ENCODE measurements around the gene CHGA. TPM values are rescaled to one million over a fixed set of nuclear protein-coding genes. Genes with fewer than 3 reads are reported as not detected.
A peak's percentile ranks its signal among the peaks of the same experiment; 100 is the strongest.

Gene CHGA
- polyA plus RNA-seq, 3 donors: not detected

- no peak overlapping the region for H2AFZ ChIP-seq (ENCODE audit: insufficient read depth, low read depth, low read length, poor library complexity, severe bottlenecking)
- Mint-ChIP-seq H3K27me3 (ENCODE audit: low read depth in 3 of 3) (peaks cover 0 to 1% (median 1%) of the 10 kb centered on the region in 3 donors), H3K4me3 (no peak overlapping the region), H3K9me3 (no peaks in the 10 kb centered on the region), H3K36me3 (peaks cover 86 to 99% of the 10 kb centered on the region in 2 donors), H3K4me1 (no peaks in the 10 kb centered on the region), H3K27ac (peak overlapping the region in 1 of 7 donors; percentile 7)
- intact Hi-C loops (cut with micrococcal nuclease): loop anchor here in 1 of 2 donors (10.0 kb wide), 1 partner anchor 216 kb away; no protein-coding TSS in a partner anchor
- peaks cover 87 to 100% of the 10 kb centered on the region in 2 donors for H3K36me3 ChIP-seq (replicated peaks in 1 of 2; ENCODE audit: control insufficient read depth in 1 of 2, insufficient read depth in 2 of 2, low read length in 2 of 2)
- TF ChIP-seq CTCF (IDR thresholded peaks at IDR 0.05): no peak
- 96% methylated on average over 10 of the region's 10 CpGs for WGBS (ENCODE audit: insufficient coverage)
- H3K27me3 ChIP-seq (ENCODE audit: control insufficient read depth in 2 of 2, insufficient read depth in 2 of 2, low read length in 2 of 2): no peaks in the 10 kb centered on the region
- H3K4me2 ChIP-seq (replicated peaks; ENCODE audit: extremely low read depth, low read length, poor library complexity, severe bottlenecking): no peak overlapping the region
- peaks cover 90% of the 10 kb centered on the region for H4K20me1 ChIP-seq (ENCODE audit: insufficient read depth, low read length)
- H3K4me1 ChIP-seq (ENCODE audit: control insufficient read depth in 1 of 2, insufficient read depth in 2 of 2, low read length in 2 of 2): no peaks in the 10 kb centered on the region
- peak overlapping the region in 1 of 2 donors; percentile 8 for H3K27ac ChIP-seq (ENCODE audit: low read depth in 1 of 2, low read length in 2 of 2)
- H3K79me2 ChIP-seq (ENCODE audit: insufficient read depth, low read length): peaks cover 20% of the 10 kb centered on the region
- H3K9me3 ChIP-seq (replicated peaks in 1 of 2; ENCODE audit: control insufficient read depth in 1 of 2, insufficient read depth in 1 of 2, low read length in 2 of 2): no peaks in the 10 kb centered on the region
- no peak overlapping the region for H3K9ac ChIP-seq (ENCODE audit: insufficient read depth, low read length, poor library complexity, severe bottlenecking)
- H3K4me3 ChIP-seq (replicated peaks in 1 of 3; ENCODE audit: low read depth in 2 of 3, low read length in 3 of 3): no peak overlapping the region
- no peak for DNase-seq
Observed at GRCh38 chr14:92959189-92959531, 36.2 kb downstream of the CHGA start.

GRCh38 chr14:92959761-92960680 lies 37.1 kb downstream of the CHGA start:
- peaks cover 78 to 91% of the 10 kb centered on the region in 2 donors for H3K36me3 ChIP-seq (replicated peaks in 1 of 2; ENCODE audit: control insufficient read depth in 1 of 2, insufficient read depth in 2 of 2, low read length in 2 of 2)
- H3K9me3 Mint-ChIP-seq: no peaks in the 10 kb centered on the region
- intact Hi-C loops (cut with micrococcal nuclease): loop anchor here in 1 of 2 donors (10.0 kb wide), 1 partner anchor 215 kb away; no protein-coding TSS in a partner anchor
- H3K27me3 ChIP-seq (ENCODE audit: control insufficient read depth in 2 of 2, insufficient read depth in 2 of 2, low read length in 2 of 2): no peaks in the 10 kb centered on the region
- WGBS (ENCODE audit: insufficient coverage): 94% methylated on average over 23 of the region's 30 CpGs
- peaks cover 2% of the 10 kb centered on the region for H3K4me1 Mint-ChIP-seq
- H3K4me3 Mint-ChIP-seq: no peak overlapping the region
- H3K79me2 ChIP-seq (ENCODE audit: insufficient read depth, low read length): peaks cover 28% of the 10 kb centered on the region
- no peaks in the 10 kb centered on the region for H3K9me3 ChIP-seq (replicated peaks in 1 of 2; ENCODE audit: control insufficient read depth in 1 of 2, insufficient read depth in 1 of 2, low read length in 2 of 2)
- H3K27me3 Mint-ChIP-seq (ENCODE audit: low read depth in 3 of 3): peaks cover 0 to 1% (median 1%) of the 10 kb centered on the region in 3 donors
- no peak overlapping the region for H3K4me2 ChIP-seq (replicated peaks; ENCODE audit: extremely low read depth, low read length, poor library complexity, severe bottlenecking)
- peaks cover 78 to 90% of the 10 kb centered on the region in 2 donors for H3K36me3 Mint-ChIP-seq
- no peak overlapping the region for H3K27ac ChIP-seq (ENCODE audit: low read depth in 1 of 2, low read length in 2 of 2)
- peaks cover 0 to 1% of the 10 kb centered on the region in 2 donors for H3K4me1 ChIP-seq (ENCODE audit: control insufficient read depth in 1 of 2, insufficient read depth in 2 of 2, low read length in 2 of 2)
- H3K9ac ChIP-seq (ENCODE audit: insufficient read depth, low read length, poor library complexity, severe bottlenecking): no peak overlapping the region
- peaks cover 90% of the 10 kb centered on the region for H4K20me1 ChIP-seq (ENCODE audit: insufficient read depth, low read length)
- no peak overlapping the region for H2AFZ ChIP-seq (ENCODE audit: insufficient read depth, low read depth, low read length, poor library complexity, severe bottlenecking)
- DNase-seq: no peak
- TF ChIP-seq CTCF (IDR thresholded peaks at IDR 0.05): no peak
- H3K27ac Mint-ChIP-seq: peak overlapping the region in 1 of 7 donors; percentile 44
- no peak overlapping the region for H3K4me3 ChIP-seq (replicated peaks in 1 of 3; ENCODE audit: low read depth in 2 of 3, low read length in 3 of 3)
